Gastrocnemius medialis (tissue), 4 donors: Measurements from ENCODE around the gene KRTCAP3. TPM values are rescaled to one million over a fixed set of nuclear protein-coding genes. Genes with fewer than 3 reads are reported as not detected.

Experiments used
- ATAC-seq, 2 donors: fragments of 150-250 bp; one replicate each; pipeline ENCODE4 v1.9.1; 2016
- DNase-seq, 2 donors: peaks; one replicate each; pipeline ENCODE4 v3.0.0-alpha.2; 2019
- H3K27ac ChIP-seq, 4 donors: fragments of 200-600 bp; sonication (generic); 1 replicate in 1 of 4; 2 replicates in 3 of 4; pipeline ENCODE4 v1.5.1; 2016 to 2018; ENCODE audit warnings: mild to moderate bottlenecking in 2 of 4, moderate library complexity in 1 of 4
- H3K27me3 ChIP-seq, 3 donors: fragments of 200-600 bp; sonication (generic) in 2 of 3; 1 replicate in 1 of 3; 2 replicates in 2 of 3; pipeline versions ENCODE4 v1.5.1 to v1.6.0; 2016 to 2019; ENCODE audit warnings: mild to moderate bottlenecking in 1 of 3, moderate library complexity in 1 of 3
- H3K36me3 ChIP-seq, 2 donors: fragments of 200-600 bp; sonication (generic) in 1 of 2; one replicate each; pipeline ENCODE4 v1.5.1; 2017 to 2018
- H3K4me1 ChIP-seq, 2 donors: fragments of 200-600 bp; sonication (generic) in 1 of 2; one replicate each; pipeline ENCODE4 v1.5.1; 2016 to 2017; ENCODE audit warnings: mild to moderate bottlenecking in 2 of 2
- H3K4me3 ChIP-seq, 4 donors: fragments of 200-600 bp; sonication (generic) in 3 of 4; 1 replicate in 1 of 4; 2 replicates in 3 of 4; pipeline ENCODE4 v1.5.1; 2016 to 2019; ENCODE audit warnings: mild to moderate bottlenecking in 2 of 4
- H3K9me3 ChIP-seq, 3 donors: fragments of 200-600 bp; sonication (generic) in 2 of 3; 1 replicate in 1 of 3; 2 replicates in 2 of 3; pipeline ENCODE4 v1.5.1; 2016 to 2019
- POLR2A ChIP-seq, 2 donors: fragments of 450-650 bp; IDR thresholded peaks; one replicate each; pipeline ENCODE4 v1.6.1; 2017; ENCODE audit warnings: antibody characterized with exemption in 2 of 2, mild to moderate bottlenecking in 2 of 2, moderate library complexity in 2 of 2
- in situ Hi-C, 4 donors: fragments of 200-750 bp; cut with MboI; loops; one replicate each; pipeline versions ENCODE4 v1.15.0 to v1.8.0; 2017; ENCODE audit warnings: low sequenced_read_pairs in 4 of 4
- intact Hi-C: fragments of 100-400 bp; cut with DNase I; formaldehyde crosslinking; loops from one replicate; pipeline ENCODE4 v1.15.1; 2023; ENCODE audit warnings: low total_unique reads
- total RNA-seq, 4 donors: library from RNA; depleted of rRNA; stranded (reverse); fragments of >200 nt; gene quantifications; one replicate each; pipeline versions ENCODE4 v1.1.0 to v1.2.3, GENCODE V29; 2016
- TF ChIP-seq, protein P1 (sequence below), 5 experiments: fragments of 450-650 bp in 3 of 5; fragments of 200-600 bp in 2 of 5; sonication (generic) in 2 of 5; IDR thresholded peaks in 4 of 5; conservative IDR thresholded peaks in 1 of 5; 1 replicate in 4 of 5; 2 replicates in 1 of 5; pipeline ENCODE4 v1.5.1; 2016 to 2019; ENCODE audit warnings: antibody characterized with exemption in 5 of 5, mild to moderate bottlenecking in 3 of 5, moderate library complexity in 3 of 5

KRTCAP3 gene, protein sequence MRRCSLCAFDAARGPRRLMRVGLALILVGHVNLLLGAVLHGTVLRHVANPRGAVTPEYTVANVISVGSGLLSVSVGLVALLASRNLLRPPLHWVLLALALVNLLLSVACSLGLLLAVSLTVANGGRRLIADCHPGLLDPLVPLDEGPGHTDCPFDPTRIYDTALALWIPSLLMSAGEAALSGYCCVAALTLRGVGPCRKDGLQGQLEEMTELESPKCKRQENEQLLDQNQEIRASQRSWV
- total RNA-seq = 1 to 10 TPM in 1 of 4 donors, under 1 TPM in 1, not detected in 2; 0.93 to 2.1 TPM

DNA sequence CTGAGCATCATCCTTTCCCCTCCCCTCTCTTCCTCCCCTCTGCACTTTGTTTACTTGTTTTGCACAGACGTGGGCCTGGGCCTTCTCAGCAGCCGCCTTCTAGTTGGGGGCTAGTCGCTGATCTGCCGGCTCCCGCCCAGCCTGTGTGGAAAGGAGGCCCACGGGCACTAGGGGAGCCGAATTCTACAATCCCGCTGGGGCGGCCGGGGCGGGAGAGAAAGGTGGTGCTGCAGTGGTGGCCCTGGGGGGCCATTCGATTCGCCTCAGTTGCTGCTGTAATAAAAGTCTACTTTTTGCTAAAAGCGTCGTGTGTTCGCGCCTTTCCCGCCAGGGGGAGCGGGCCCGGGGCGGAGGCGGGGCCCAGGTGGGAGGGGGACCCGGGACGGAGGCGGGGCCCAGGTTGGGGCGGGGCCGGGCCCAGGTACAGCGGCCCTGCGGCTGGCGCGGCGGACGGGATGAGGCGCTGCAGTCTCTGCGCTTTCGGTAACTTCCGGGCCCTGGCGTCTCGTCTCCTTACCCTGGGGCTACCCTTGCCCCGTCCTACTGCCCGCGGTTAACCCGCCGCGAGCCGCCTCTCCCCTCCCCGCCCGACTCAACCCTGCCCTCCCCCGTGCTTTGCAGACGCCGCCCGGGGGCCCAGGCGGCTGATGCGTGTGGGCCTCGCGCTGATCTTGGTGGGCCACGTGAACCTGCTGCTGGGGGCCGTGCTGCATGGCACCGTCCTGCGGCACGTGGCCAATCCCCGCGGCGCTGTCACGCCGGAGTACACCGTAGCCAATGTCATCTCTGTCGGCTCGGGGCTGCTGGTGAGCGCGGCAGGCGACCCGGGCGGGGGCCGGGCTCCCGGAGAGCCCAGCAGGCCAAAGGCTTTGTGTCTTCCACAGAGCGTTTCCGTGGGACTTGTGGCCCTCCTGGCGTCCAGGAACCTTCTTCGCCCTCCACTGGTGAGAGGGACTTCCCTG lies at the start of gene KRTCAP3:
Gene KRTCAP3, plus strand, starts transcription at position 424 of the 962 bp plus-strand sequence. Its CDS starts 32 bp downstream, at position 456.
- Histone ChIP-seq H3K9me3 (no peaks in the 10 kb centered on the region), H3K27me3 (no peaks in the 10 kb centered on the region), H3K36me3 (peaks cover 0 to 50% of the 10 kb centered on the region in 2 donors), H3K27ac (peak within 1 kb of the TSS; percentile 44 to 85 (median 64)), H3K4me3 (peak within 1 kb of the TSS in 2 of 4 donors; percentile 22 to 33), H3K4me1 (peaks cover 4 to 5% of the 10 kb centered on the region in 2 donors)
- intact Hi-C loops (no loop called here), in situ Hi-C loops (no loop called here)
- TF ChIP-seq POLR2A (IDR thresholded peaks at IDR 0.05) = no peak
- no peak for DNase-seq
- peak; percentile 44 to 45 for ATAC-seq

DNA sequence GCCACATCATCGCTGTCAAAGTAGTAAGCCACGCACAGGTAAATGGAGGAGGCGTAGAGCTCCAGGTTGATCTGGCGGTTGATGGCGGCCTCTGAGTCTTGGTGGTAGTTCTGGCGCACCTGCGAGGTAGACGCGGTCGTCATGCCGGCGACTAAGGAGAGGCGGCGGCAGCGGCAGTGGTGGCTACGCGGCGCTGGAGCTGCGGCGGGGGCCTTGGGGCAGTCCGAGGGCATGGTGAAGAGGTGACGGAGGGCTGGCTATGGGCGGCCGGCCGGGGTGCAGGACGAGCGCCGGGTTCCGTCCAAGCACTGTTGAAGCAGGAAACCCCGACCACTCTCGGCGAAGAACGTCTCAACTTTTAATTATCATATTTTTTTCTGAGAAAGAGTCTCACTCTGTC lies 49.0 kb upstream of the KRTCAP3 start:
- no peaks in the 10 kb centered on the region for H3K9me3 ChIP-seq
- no peak for DNase-seq
- H3K36me3 ChIP-seq = peaks cover 0 to 3% of the 10 kb centered on the region in 2 donors
- TF ChIP-seq, protein P1, sequence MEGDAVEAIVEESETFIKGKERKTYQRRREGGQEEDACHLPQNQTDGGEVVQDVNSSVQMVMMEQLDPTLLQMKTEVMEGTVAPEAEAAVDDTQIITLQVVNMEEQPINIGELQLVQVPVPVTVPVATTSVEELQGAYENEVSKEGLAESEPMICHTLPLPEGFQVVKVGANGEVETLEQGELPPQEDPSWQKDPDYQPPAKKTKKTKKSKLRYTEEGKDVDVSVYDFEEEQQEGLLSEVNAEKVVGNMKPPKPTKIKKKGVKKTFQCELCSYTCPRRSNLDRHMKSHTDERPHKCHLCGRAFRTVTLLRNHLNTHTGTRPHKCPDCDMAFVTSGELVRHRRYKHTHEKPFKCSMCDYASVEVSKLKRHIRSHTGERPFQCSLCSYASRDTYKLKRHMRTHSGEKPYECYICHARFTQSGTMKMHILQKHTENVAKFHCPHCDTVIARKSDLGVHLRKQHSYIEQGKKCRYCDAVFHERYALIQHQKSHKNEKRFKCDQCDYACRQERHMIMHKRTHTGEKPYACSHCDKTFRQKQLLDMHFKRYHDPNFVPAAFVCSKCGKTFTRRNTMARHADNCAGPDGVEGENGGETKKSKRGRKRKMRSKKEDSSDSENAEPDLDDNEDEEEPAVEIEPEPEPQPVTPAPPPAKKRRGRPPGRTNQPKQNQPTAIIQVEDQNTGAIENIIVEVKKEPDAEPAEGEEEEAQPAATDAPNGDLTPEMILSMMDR (IDR thresholded peaks at IDR 0.05 in 4 of 5, conservative IDR thresholded peaks at IDR 0.05 in 1 of 5) = no peak
- TF ChIP-seq POLR2A (IDR thresholded peaks at IDR 0.05) = no peak
- intact Hi-C loops = no loop called here
- no peak for ATAC-seq
- no peaks in the 10 kb centered on the region for H3K4me1 ChIP-seq
- in situ Hi-C loops = no loop called here
- no peaks in the 10 kb centered on the region for H3K27me3 ChIP-seq
- H3K4me3 ChIP-seq = no peak overlapping the region
- H3K27ac ChIP-seq = no peak overlapping the region

DNA sequence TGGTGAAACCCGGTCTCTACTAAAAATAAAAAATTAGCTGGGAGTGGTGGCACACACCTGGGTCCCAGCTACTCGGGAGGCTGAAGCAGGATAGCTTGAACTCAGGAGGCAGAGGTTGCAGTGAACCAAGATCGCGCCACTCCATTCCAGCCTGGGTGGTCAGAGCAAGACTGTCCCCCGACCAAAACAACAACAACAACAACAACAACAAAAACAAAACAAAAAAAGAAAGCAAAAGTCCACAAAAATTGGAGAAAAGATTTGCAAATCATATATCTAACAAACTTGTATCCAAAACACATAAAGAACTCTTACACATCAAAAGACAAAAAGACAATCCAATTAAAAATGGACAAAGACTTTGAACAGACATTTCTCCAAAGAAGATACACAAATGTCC lies 43.2 kb upstream of the KRTCAP3 start:
- H3K36me3 ChIP-seq = peaks cover 0 to 9% of the 10 kb centered on the region in 2 donors
- H3K27ac ChIP-seq = no peak overlapping the region
- intact Hi-C loops (no loop called here), in situ Hi-C loops (no loop called here)
- H3K4me3 ChIP-seq = no peak overlapping the region
- DNase-seq (no peak), ATAC-seq (no peak)
- H3K27me3 ChIP-seq = no peaks in the 10 kb centered on the region
- no peaks in the 10 kb centered on the region for H3K4me1 ChIP-seq
- H3K9me3 ChIP-seq = no peaks in the 10 kb centered on the region
- TF ChIP-seq POLR2A (IDR thresholded peaks at IDR 0.05) = no peak
- TF ChIP-seq, protein P1 (IDR thresholded peaks at IDR 0.05 in 4 of 5, conservative IDR thresholded peaks at IDR 0.05 in 1 of 5) = no peak

DNA sequence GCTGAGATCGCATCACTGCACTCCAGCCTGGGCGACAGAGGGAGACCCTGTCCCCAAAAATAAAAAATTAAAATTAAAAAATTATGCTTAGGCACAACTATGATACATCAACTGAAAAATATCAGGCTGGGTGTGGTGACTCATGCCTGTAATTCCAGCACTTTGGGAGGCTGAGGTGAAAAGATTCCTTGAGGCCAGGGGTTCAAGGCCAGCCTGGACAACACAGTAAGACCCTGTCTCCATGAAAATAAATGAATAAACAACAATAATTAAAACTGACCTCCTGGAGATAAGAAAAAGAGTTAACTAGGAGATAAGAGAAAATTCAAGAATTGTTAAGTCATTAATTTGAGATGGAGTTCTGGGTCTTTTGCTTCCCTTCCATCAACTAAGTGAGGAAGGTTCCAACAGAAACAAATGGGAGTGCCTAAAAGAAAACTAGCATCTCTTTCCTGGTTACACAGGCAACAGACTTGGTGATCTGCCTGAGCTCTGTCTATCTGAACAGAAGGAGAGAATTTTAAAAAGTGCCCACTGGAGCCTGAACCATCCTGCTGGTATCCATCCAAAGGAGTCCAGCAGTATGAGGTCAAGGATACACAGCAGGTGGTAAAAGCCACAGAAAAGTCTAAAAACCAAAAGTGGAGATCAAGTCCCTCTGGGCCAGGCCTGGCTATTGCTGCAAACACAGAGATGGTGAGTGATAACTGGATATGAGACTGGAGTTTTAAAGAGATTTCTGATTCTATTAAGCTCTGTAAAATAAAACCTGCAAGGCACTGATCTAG lies 41.6 kb upstream of the KRTCAP3 start:
- H3K4me1 ChIP-seq = no peaks in the 10 kb centered on the region
- ATAC-seq (no peak), DNase-seq (no peak)
- in situ Hi-C loops = no loop called here
- intact Hi-C loops = loop anchor here (5.0 kb wide), 1 partner anchor 37 kb away; no protein-coding TSS in a partner anchor
- TF ChIP-seq POLR2A (IDR thresholded peaks at IDR 0.05) = no peak
- TF ChIP-seq, protein P1 (IDR thresholded peaks at IDR 0.05 in 4 of 5, conservative IDR thresholded peaks at IDR 0.05 in 1 of 5) = no peak
- H3K27me3 ChIP-seq = no peaks in the 10 kb centered on the region
- H3K36me3 ChIP-seq = peaks cover 0 to 9% of the 10 kb centered on the region in 2 donors
- H3K9me3 ChIP-seq = no peaks in the 10 kb centered on the region
- H3K4me3 ChIP-seq = no peak overlapping the region
- H3K27ac ChIP-seq = no peak overlapping the region
